ENCODE data around the gene AMDHD2. TPM values are rescaled to one million over a fixed set of nuclear protein-coding genes. Genes with fewer than 3 reads are reported as not detected.
A peak's percentile ranks its signal among the peaks of the same experiment; 100 is the strongest.

The AMDHD2 gene
- total RNA-seq, 1 experiment from 2014 or later: 50.3 TPM

DNA sequence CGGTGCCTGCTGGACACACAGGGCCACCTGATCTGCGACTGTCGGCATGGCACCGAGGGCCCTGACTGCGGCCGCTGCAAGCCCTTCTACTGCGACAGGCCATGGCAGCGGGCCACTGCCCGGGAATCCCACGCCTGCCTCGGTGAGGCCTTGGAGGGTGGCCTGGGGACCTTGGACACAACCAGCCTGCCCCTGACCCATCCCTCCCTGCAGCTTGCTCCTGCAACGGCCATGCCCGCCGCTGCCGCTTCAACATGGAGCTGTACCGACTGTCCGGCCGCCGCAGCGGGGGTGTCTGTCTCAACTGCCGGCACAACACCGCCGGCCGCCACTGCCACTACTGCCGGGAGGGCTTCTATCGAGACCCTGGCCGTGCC is 47.7 kb upstream of the AMDHD2 start:
- Histone ChIP-seq H3K36me3 (ENCODE audit: low read depth, low read length) (no peaks in the 10 kb centered on the region), H3K79me2 (ENCODE audit: low read length) (peaks cover 21% of the 10 kb centered on the region), H4K20me1 (ENCODE audit: low read length) (no peaks in the 10 kb centered on the region), H3K4me2 (ENCODE audit: low read length) (no peak overlapping the region), H3F3A (ENCODE audit: low read length, unreplicated experiment) (no peaks in the 10 kb centered on the region), H2AFZ (ENCODE audit: low read length) (no peak overlapping the region), H3K9me3 (ENCODE audit: low read length) (no peaks in the 10 kb centered on the region), H3K27me3 (ENCODE audit: low read length) (no peaks in the 10 kb centered on the region), H3K4me3 (ENCODE audit: low read length) (no peak overlapping the region), H3K9ac (ENCODE audit: low read length) (no peak overlapping the region), H3K9me2 (replicated peaks; ENCODE audit: low read length) (no peaks in the 10 kb centered on the region), H3K27ac (ENCODE audit: low read length) (no peak overlapping the region), H3K4me1 (ENCODE audit: insufficient read depth, low read length) (peaks cover 9% of the 10 kb centered on the region; the same call in 1 of the 2 replicates)
- DNase-seq: no peak
- no peak for ATAC-seq
- ChIA-PET CTCF (no interaction called here), POLR2A (ENCODE audit: unreplicated experiment) (no interaction called here)
- intact Hi-C loops (cut with micrococcal nuclease): no loop called here
- BruUV-seq (replicated peaks): no TSS peak
- TF ChIP-seq EZH2 (IDR thresholded peaks at IDR 0.05; ENCODE audit: low read length, unreplicated experiment): no peak

- no peak for TF ChIP-seq EZH2 (IDR thresholded peaks at IDR 0.05; ENCODE audit: low read length, unreplicated experiment)
- TF ChIP-seq, protein P1, sequence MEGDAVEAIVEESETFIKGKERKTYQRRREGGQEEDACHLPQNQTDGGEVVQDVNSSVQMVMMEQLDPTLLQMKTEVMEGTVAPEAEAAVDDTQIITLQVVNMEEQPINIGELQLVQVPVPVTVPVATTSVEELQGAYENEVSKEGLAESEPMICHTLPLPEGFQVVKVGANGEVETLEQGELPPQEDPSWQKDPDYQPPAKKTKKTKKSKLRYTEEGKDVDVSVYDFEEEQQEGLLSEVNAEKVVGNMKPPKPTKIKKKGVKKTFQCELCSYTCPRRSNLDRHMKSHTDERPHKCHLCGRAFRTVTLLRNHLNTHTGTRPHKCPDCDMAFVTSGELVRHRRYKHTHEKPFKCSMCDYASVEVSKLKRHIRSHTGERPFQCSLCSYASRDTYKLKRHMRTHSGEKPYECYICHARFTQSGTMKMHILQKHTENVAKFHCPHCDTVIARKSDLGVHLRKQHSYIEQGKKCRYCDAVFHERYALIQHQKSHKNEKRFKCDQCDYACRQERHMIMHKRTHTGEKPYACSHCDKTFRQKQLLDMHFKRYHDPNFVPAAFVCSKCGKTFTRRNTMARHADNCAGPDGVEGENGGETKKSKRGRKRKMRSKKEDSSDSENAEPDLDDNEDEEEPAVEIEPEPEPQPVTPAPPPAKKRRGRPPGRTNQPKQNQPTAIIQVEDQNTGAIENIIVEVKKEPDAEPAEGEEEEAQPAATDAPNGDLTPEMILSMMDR (conservative IDR thresholded peaks at IDR 0.05; ENCODE audit: low read depth, low read length): no peak
- TF ChIP-seq EZH2phosphoT487 (IDR thresholded peaks at IDR 0.05; ENCODE audit: borderline replicate concordance, low read length): no peak
- H3K4me2 ChIP-seq (ENCODE audit: low read length): peak overlapping the region; percentile 86
- H3F3A ChIP-seq (ENCODE audit: low read length, unreplicated experiment): no peaks in the 10 kb centered on the region
- intact Hi-C loops (cut with micrococcal nuclease): no loop called here
- ChIA-PET CTCF (no interaction called here), POLR2A (ENCODE audit: unreplicated experiment) (no interaction called here)
- no peaks in the 10 kb centered on the region for H3K9me3 ChIP-seq (ENCODE audit: low read length)
- no peaks in the 10 kb centered on the region for H3K27me3 ChIP-seq (ENCODE audit: low read length)
- BruUV-seq (replicated peaks): no TSS peak
- no peaks in the 10 kb centered on the region for H3K36me3 ChIP-seq (ENCODE audit: low read depth, low read length)
- ATAC-seq (no peak), DNase-seq (no peak)
- peaks cover 6% of the 10 kb centered on the region; the same call in 1 of the 2 replicates for H3K4me1 ChIP-seq (ENCODE audit: insufficient read depth, low read length)
- no peaks in the 10 kb centered on the region for H4K20me1 ChIP-seq (ENCODE audit: low read length)
- peaks cover 25% of the 10 kb centered on the region for H3K79me2 ChIP-seq (ENCODE audit: low read length)
- H3K9ac ChIP-seq (ENCODE audit: low read length): no peak overlapping the region
- H3K9me2 ChIP-seq (replicated peaks; ENCODE audit: low read length): no peaks in the 10 kb centered on the region
- H3K27ac ChIP-seq (ENCODE audit: low read length): no peak overlapping the region
- peak overlapping the region; percentile 57; the same call in 1 of the 2 replicates for H3K4me3 ChIP-seq (ENCODE audit: low read length)
- H2AFZ ChIP-seq (ENCODE audit: low read length): no peak overlapping the region
Observed at GRCh38 chr16:2472885-2473445, 47.2 kb upstream of the AMDHD2 start.

DNA sequence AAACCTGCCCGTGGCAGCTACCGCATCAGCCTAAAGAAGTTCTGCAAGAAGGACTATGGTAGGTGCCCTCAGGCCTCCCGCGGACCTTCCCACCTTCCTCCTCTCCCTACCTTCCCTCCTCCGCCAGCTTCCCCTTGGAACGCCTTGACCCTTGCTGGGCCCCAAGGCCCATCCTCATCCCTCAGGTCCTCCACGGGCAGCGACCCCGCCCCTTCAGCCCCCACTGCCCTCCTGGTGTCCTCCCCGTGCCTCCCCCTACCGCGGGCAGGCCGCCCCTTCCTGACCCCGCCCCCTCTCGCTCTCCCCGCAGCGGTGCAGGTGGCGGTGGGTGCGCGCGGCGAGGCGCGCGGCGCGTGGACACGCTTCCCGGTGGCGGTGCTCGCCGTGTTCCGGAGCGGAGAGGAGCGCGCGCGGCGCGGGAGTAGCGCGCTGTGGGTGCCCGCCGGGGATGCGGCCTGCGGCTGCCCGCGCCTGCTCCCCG is 46.7 kb upstream of the AMDHD2 start:
- Histone ChIP-seq H3K36me3 (ENCODE audit: low read depth, low read length) (no peaks in the 10 kb centered on the region), H4K20me1 (ENCODE audit: low read length) (no peaks in the 10 kb centered on the region), H3K79me2 (ENCODE audit: low read length) (peaks cover 31% of the 10 kb centered on the region), H3K27ac (ENCODE audit: low read length) (no peak overlapping the region), H3F3A (ENCODE audit: low read length, unreplicated experiment) (no peaks in the 10 kb centered on the region), H3K9ac (ENCODE audit: low read length) (no peak overlapping the region), H3K9me3 (ENCODE audit: low read length) (no peaks in the 10 kb centered on the region), H3K9me2 (replicated peaks; ENCODE audit: low read length) (no peaks in the 10 kb centered on the region), H2AFZ (ENCODE audit: low read length) (no peak overlapping the region), H3K4me2 (ENCODE audit: low read length) (peak overlapping the region; percentile 86), H3K4me1 (ENCODE audit: insufficient read depth, low read length) (peaks cover 1% of the 10 kb centered on the region; the same call in 1 of the 2 replicates), H3K27me3 (ENCODE audit: low read length) (no peaks in the 10 kb centered on the region), H3K4me3 (ENCODE audit: low read length) (peak overlapping the region; percentile 57)
- ATAC-seq (peak; percentile 1; the same call in 1 of the 2 replicates), DNase-seq (peak; percentile 26)
- TF ChIP-seq EZH2phosphoT487 (IDR thresholded peaks at IDR 0.05; ENCODE audit: borderline replicate concordance, low read length) (no peak), EZH2 (IDR thresholded peaks at IDR 0.05; ENCODE audit: low read length, unreplicated experiment) (no peak)
- TF ChIP-seq, protein P1 (conservative IDR thresholded peaks at IDR 0.05; ENCODE audit: low read depth, low read length): no peak
- ChIA-PET POLR2A (ENCODE audit: unreplicated experiment) (no interaction called here), CTCF (no interaction called here)
- no TSS peak for BruUV-seq (replicated peaks)
- intact Hi-C loops (cut with micrococcal nuclease): no loop called here

Measured in PC-3 (cell line).